Measurements from ENCODE around the gene PHETA1. TPM values are rescaled to one million over a fixed set of nuclear protein-coding genes. Genes with fewer than 3 reads are reported as not detected.

Gene PHETA1
- total and polyA plus RNA-seq, 2 donors: 1.3 to 4.4 TPM

DNA sequence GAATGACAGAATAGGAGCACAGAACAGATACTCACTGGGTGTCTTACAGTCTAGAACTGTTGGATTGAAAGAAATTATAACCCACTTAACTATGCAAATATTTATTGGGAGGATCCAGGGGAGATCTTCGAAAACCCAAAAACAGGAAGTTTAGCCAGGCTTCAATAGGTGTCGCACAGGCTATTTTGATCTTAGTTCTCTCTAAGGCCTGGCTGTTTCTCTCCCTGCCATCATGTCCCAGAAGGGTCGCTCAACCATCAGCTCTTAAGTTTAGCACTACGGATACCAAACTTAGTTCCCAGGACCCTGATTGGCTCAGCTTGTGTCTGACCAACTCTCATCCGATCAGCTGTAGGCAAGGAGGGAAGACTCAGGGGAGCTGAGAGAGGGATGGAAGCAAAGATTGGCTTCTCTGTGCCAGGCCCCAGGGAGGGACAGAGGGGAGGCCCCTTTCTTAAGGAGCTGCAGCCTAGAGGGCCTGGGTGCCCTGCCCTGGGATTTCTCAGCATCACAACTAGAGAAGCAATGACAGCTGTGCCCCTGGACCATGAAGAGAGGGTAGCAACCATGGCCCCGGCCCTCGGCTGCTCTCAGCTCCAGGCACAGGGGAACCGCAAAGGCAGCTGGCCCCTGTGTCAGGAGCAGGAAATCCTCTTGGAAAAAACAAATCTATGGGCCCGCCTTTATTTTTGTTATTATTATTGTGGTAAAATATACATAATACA, 13.5 kb downstream of the PHETA1 start:
- Histone ChIP-seq H3K9me3 (ENCODE audit: control insufficient read depth in 2 of 2, insufficient read depth in 1 of 2, low read length in 1 of 2) (peaks cover 0 to 3% of the 10 kb centered on the region in 2 donors), H3K4me1 (ENCODE audit: control insufficient read depth in 2 of 2, insufficient read depth in 2 of 2, low read length in 2 of 2) (peaks cover 0 to 2% of the 10 kb centered on the region in 2 donors), H3K4me3 (ENCODE audit: low read length in 2 of 2) (no peak overlapping the region), H3K36me3 (ENCODE audit: control insufficient read depth in 2 of 2, insufficient read depth in 2 of 2, low read length in 1 of 2) (no peaks in the 10 kb centered on the region), H3K27ac (ENCODE audit: low read depth in 1 of 2, low read length in 1 of 2) (no peak overlapping the region), H3K27me3 (ENCODE audit: control insufficient read depth in 2 of 2, insufficient read depth in 1 of 2, low read length in 1 of 2) (no peaks in the 10 kb centered on the region)
- whole genome bisulfite sequencing: 89% methylated on average over 9 of the region's 9 CpGs
- DNase-seq (ENCODE audit: low read depth in 6 of 9, low spot score in 9 of 9): no peak

DNA sequence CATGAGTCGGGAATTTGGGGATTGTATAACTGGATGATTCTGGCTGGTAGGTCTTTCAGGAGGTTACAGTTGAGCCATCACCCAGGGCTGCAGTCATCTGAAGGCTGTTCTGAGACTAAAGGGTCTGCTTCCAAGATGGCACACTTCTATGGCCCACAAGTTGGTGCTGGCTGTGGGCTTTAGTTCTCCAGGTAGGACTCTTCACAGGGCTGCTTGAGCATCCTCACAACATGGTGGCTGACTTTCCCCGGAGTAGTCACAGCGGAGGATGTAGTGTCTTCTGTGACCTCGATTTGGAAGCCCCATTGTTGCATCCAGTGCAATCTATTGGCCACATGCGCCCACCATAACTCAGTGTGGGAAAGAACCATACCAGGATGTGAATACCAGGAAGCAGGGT, 14.4 kb downstream of the PHETA1 start:
- H3K4me1 ChIP-seq (ENCODE audit: control insufficient read depth in 2 of 2, insufficient read depth in 2 of 2, low read length in 2 of 2): no peaks in the 10 kb centered on the region
- H3K9me3 ChIP-seq (ENCODE audit: control insufficient read depth in 2 of 2, insufficient read depth in 1 of 2, low read length in 1 of 2): peaks cover 0 to 3% of the 10 kb centered on the region in 2 donors
- no peak for DNase-seq (ENCODE audit: low read depth in 6 of 9, low spot score in 9 of 9)
- no peaks in the 10 kb centered on the region for H3K36me3 ChIP-seq (ENCODE audit: control insufficient read depth in 2 of 2, insufficient read depth in 2 of 2, low read length in 1 of 2)
- 97% methylated on average over 5 of the region's 5 CpGs for WGBS
- H3K4me3 ChIP-seq (ENCODE audit: low read length in 2 of 2): no peak overlapping the region
- H3K27ac ChIP-seq (ENCODE audit: low read depth in 1 of 2, low read length in 1 of 2): no peak overlapping the region
- H3K27me3 ChIP-seq (ENCODE audit: control insufficient read depth in 2 of 2, insufficient read depth in 1 of 2, low read length in 1 of 2): no peaks in the 10 kb centered on the region

DNA sequence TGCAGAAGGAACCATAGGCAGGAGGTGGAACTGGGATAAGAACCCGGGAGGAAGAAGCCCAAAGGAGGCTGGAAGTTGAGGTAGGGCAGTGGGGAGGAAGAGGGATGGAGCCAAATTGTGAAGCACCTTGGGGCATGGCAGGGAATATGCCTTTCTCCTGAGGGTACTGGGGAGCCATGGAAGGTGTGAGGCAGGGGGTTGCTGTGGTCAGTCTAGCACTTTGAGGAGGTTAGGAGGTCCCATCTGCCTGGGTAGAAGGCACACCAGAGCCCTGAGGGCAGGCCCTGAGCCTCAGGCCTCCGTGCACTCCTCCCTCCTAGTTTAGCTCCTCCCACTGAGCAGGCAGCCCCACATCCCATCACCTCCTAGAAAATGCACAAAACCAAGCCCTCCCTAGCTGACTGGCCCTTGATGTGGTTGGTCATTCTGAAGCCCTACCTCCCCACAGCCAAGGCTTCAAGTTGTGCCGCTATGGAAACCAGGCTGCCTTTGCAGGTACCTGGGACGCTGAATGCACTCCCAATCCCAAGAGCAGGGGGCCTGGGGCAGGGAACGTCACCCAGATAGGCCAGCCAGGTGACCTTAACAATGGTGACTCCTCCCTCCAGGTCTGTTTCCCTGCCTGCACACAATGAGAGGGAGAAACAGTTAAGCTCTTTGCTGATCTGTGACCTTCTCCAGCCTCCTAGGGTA, 15.1 kb downstream of the PHETA1 start:
- no peaks in the 10 kb centered on the region for H3K4me1 ChIP-seq (ENCODE audit: control insufficient read depth in 2 of 2, insufficient read depth in 2 of 2, low read length in 2 of 2)
- peaks cover 0 to 6% of the 10 kb centered on the region in 2 donors for H3K9me3 ChIP-seq (ENCODE audit: control insufficient read depth in 2 of 2, insufficient read depth in 1 of 2, low read length in 1 of 2)
- no peak for DNase-seq (ENCODE audit: low read depth in 6 of 9, low spot score in 9 of 9)
- no peak overlapping the region for H3K27ac ChIP-seq (ENCODE audit: low read depth in 1 of 2, low read length in 1 of 2)
- 96% methylated on average over 5 of the region's 5 CpGs for WGBS
- H3K27me3 ChIP-seq (ENCODE audit: control insufficient read depth in 2 of 2, insufficient read depth in 1 of 2, low read length in 1 of 2): no peaks in the 10 kb centered on the region
- H3K4me3 ChIP-seq (ENCODE audit: low read length in 2 of 2): no peak overlapping the region
- H3K36me3 ChIP-seq (ENCODE audit: control insufficient read depth in 2 of 2, insufficient read depth in 2 of 2, low read length in 1 of 2): no peaks in the 10 kb centered on the region

DNA sequence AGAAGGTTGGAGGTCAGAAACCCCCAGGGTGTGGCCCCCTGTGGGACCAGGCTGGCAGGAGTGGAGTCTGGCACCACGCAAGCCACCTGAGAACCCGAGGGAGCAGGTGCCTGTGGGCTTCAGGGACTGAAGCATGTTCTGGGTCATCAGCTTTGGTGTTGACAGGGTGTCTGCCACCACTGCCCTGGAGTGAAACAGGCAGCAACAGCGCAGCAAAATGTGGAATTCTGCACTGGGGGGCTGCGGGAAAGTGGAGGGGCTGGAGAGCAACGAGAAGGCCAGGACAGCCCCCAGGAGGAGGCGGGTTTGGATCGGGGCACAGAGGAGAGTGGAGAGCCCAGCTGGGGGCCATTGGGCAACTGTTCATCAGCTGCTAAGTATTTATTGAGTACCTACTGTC, 15.9 kb downstream of the PHETA1 start:
- peaks cover 0 to 12% of the 10 kb centered on the region in 2 donors for H3K9me3 ChIP-seq (ENCODE audit: control insufficient read depth in 2 of 2, insufficient read depth in 1 of 2, low read length in 1 of 2)
- no peak overlapping the region for H3K4me3 ChIP-seq (ENCODE audit: low read length in 2 of 2)
- no peaks in the 10 kb centered on the region for H3K36me3 ChIP-seq (ENCODE audit: control insufficient read depth in 2 of 2, insufficient read depth in 2 of 2, low read length in 1 of 2)
- no peaks in the 10 kb centered on the region for H3K27me3 ChIP-seq (ENCODE audit: control insufficient read depth in 2 of 2, insufficient read depth in 1 of 2, low read length in 1 of 2)
- 93% methylated on average over 7 of the region's 7 CpGs for WGBS
- H3K4me1 ChIP-seq (ENCODE audit: control insufficient read depth in 2 of 2, insufficient read depth in 2 of 2, low read length in 2 of 2): no peaks in the 10 kb centered on the region
- DNase-seq (ENCODE audit: low read depth in 6 of 9, low spot score in 9 of 9): no peak
- H3K27ac ChIP-seq (ENCODE audit: low read depth in 1 of 2, low read length in 1 of 2): no peak overlapping the region

DNA sequence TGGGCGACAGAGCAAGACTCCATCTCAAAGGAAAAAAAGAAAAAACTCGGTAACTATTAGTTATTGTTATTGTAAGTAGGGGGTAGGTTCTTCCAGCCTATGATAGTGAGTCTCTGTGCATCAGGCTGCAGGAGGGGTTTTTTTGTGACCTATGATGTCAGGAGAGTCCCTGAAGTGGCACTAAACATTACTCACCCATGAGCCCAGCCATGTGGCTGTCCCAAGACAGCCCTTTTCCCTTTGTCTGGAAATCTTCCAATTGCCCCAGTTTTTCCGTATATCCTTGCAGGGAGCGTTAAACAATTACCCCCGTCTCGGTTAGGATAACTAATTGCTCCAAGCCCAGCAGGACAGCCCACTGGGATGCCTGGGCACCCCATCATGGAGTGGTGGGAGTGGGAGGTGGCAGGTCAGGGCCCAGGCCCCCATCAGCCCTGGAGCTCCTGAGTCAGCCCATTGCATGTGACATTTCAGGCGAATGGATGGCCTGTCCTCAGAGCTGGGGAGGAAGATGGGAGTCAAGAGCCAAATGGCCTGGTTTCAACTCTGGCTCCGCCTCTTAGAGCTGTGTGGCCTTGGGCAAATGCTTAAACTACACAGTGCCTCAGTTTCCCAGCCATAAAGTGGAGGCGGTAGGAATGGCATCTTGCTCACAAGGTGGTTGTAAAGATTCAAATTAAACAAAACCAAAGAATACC, 16.4 kb downstream of the PHETA1 start:
- Histone ChIP-seq H3K9me3 (ENCODE audit: control insufficient read depth in 2 of 2, insufficient read depth in 1 of 2, low read length in 1 of 2) (peaks cover 2 to 18% of the 10 kb centered on the region in 2 donors), H3K36me3 (ENCODE audit: control insufficient read depth in 2 of 2, insufficient read depth in 2 of 2, low read length in 1 of 2) (no peaks in the 10 kb centered on the region), H3K4me1 (ENCODE audit: control insufficient read depth in 2 of 2, insufficient read depth in 2 of 2, low read length in 2 of 2) (no peaks in the 10 kb centered on the region), H3K4me3 (ENCODE audit: low read length in 2 of 2) (no peak overlapping the region), H3K27ac (ENCODE audit: low read depth in 1 of 2, low read length in 1 of 2) (no peak overlapping the region), H3K27me3 (ENCODE audit: control insufficient read depth in 2 of 2, insufficient read depth in 1 of 2, low read length in 1 of 2) (no peaks in the 10 kb centered on the region)
- DNase-seq (ENCODE audit: low read depth in 6 of 9, low spot score in 9 of 9): no peak
- 93% methylated on average over 9 of the region's 9 CpGs for WGBS

DNA sequence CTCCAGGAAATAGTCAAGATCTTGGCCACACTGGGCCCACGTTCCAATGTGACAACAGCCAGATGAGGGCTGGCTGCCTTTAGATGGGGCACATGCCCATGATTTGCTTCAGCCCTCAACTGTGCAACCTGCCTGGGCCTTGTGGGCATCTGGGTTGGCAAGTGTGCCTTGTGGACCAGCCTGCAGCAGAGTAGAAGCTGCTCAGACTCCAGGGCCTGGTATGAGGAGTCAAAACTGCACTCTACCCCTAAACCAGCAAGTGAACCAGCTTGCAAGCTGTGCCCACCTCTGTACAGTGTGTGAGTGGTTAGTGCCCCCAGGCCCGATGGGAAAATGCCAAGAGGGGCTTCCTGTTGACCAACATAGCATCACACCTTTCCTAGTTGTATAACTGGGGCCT, 17.9 kb downstream of the PHETA1 start:
- Histone ChIP-seq H3K4me3 (ENCODE audit: low read length in 2 of 2) (no peak overlapping the region), H3K9me3 (ENCODE audit: control insufficient read depth in 2 of 2, insufficient read depth in 1 of 2, low read length in 1 of 2) (peaks cover 2 to 21% of the 10 kb centered on the region in 2 donors), H3K36me3 (ENCODE audit: control insufficient read depth in 2 of 2, insufficient read depth in 2 of 2, low read length in 1 of 2) (no peaks in the 10 kb centered on the region), H3K4me1 (ENCODE audit: control insufficient read depth in 2 of 2, insufficient read depth in 2 of 2, low read length in 2 of 2) (no peaks in the 10 kb centered on the region), H3K27me3 (ENCODE audit: control insufficient read depth in 2 of 2, insufficient read depth in 1 of 2, low read length in 1 of 2) (no peaks in the 10 kb centered on the region), H3K27ac (ENCODE audit: low read depth in 1 of 2, low read length in 1 of 2) (no peak overlapping the region)
- 89% methylated on average over 2 of the region's 2 CpGs for WGBS
- no peak for DNase-seq (ENCODE audit: low read depth in 6 of 9, low spot score in 9 of 9)

DNA sequence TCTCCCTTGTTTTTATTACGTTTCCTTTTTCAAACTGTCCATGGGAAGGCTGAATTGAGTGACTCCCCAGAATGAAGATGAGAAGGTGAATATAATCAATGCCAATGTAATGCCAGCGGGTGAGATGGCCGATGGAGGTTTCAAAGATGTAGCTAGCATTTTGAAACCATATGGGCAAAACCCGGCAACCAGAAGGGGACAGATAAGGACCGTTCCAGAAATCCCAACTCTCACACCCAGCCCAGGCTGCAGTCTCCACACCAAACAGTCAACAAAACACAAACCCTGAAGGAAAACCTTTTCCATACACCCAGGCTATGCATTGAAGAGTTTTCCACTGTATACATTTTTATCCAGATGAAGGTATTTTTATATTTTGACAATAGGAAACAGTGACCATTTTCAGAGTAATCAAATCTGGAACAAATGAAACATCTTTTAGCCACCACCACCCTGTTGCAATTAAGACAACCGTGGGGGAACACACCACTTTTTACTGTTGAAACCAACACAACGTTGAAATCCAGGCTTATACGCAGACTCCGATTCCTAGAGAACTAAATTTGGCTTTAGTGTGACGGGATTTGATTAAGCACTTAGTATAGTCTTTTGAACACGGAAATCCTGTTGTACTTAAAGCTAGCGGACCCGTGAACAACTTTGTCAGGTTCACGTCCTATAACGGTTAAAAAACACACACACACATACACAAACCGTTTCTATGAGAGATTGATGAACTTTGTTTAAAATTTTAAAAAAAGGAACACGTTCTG, 19.0 kb downstream of the PHETA1 start:
- no peaks in the 10 kb centered on the region for H3K4me1 ChIP-seq (ENCODE audit: control insufficient read depth in 2 of 2, insufficient read depth in 2 of 2, low read length in 2 of 2)
- no peak for DNase-seq (ENCODE audit: low read depth in 6 of 9, low spot score in 9 of 9)
- H3K9me3 ChIP-seq (ENCODE audit: control insufficient read depth in 2 of 2, insufficient read depth in 1 of 2, low read length in 1 of 2): peaks cover 2 to 21% of the 10 kb centered on the region in 2 donors
- no peaks in the 10 kb centered on the region for H3K27me3 ChIP-seq (ENCODE audit: control insufficient read depth in 2 of 2, insufficient read depth in 1 of 2, low read length in 1 of 2)
- H3K27ac ChIP-seq (ENCODE audit: low read depth in 1 of 2, low read length in 1 of 2): no peak overlapping the region
- WGBS: 95% methylated on average over 17 of the region's 17 CpGs
- H3K36me3 ChIP-seq (ENCODE audit: control insufficient read depth in 2 of 2, insufficient read depth in 2 of 2, low read length in 1 of 2): no peaks in the 10 kb centered on the region
- H3K4me3 ChIP-seq (ENCODE audit: low read length in 2 of 2): no peak overlapping the region

DNA sequence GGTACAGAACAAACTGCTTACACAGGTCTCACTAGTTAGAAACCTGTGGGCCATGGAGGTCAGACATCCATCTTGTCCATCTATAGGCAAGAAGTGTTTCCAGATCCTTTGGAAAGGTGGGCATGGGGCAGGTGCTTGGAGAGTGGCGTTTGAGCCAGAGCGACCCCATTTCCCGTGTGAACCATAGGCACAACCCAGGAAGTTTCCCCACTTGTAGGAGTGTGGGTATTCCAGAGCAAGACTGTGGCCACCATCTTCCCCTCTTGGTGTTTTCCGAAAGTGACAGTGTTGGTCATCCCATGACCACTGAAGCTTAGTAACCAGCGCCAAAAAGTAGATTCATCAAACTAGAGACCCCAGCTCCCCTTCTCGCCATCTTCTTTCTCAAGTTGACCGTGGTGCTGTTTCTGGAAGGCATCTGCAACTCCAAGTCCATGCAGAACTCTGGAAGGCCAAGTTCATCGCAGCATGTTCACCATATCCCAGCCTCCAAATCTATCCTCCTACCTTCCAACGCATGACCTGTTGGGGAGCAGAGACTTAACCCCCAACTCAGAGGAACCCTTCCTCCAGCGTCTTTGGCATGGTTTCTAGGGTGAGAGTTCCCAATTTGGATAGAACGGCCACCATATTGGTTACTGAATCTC, 19.7 kb downstream of the PHETA1 start:
- Histone ChIP-seq H3K4me3 (ENCODE audit: low read length in 2 of 2) (no peak overlapping the region), H3K36me3 (ENCODE audit: control insufficient read depth in 2 of 2, insufficient read depth in 2 of 2, low read length in 1 of 2) (no peaks in the 10 kb centered on the region), H3K27ac (ENCODE audit: low read depth in 1 of 2, low read length in 1 of 2) (no peak overlapping the region), H3K9me3 (ENCODE audit: control insufficient read depth in 2 of 2, insufficient read depth in 1 of 2, low read length in 1 of 2) (peaks cover 2 to 18% of the 10 kb centered on the region in 2 donors), H3K27me3 (ENCODE audit: control insufficient read depth in 2 of 2, insufficient read depth in 1 of 2, low read length in 1 of 2) (no peaks in the 10 kb centered on the region), H3K4me1 (ENCODE audit: control insufficient read depth in 2 of 2, insufficient read depth in 2 of 2, low read length in 2 of 2) (no peaks in the 10 kb centered on the region)
- no peak for DNase-seq (ENCODE audit: low read depth in 6 of 9, low spot score in 9 of 9)
- WGBS: 98% methylated on average over 11 of the region's 11 CpGs

All from thymus (tissue), 11 donors.